GM12891 (cell line): ENCODE measurements around the gene IQCH.

Source experiments
- PAX5 ChIP-seq: IDR thresholded peaks from 2 replicates; pipeline ENCODE4 v1.6.1; 2011; ENCODE audit warnings: low read length, moderate library complexity, mild to moderate bottlenecking; ENCODE audit not compliant: insufficient read depth, severe bottlenecking
- POLR2A ChIP-seq: IDR thresholded peaks from 2 replicates; pipeline ENCODE4 v1.6.1; 2011; ENCODE audit warnings: low read depth, low read length, control low read depth
- POLR2AphosphoS5 ChIP-seq: IDR thresholded peaks from 2 replicates; pipeline ENCODE4 v1.6.1; 2011; ENCODE audit warnings: low read depth, low read length, control low read depth
- POU2F2 ChIP-seq: IDR thresholded peaks from 2 replicates; pipeline ENCODE4 v1.6.1; 2011; ENCODE audit warnings: low read depth, mild to moderate bottlenecking, control low read depth, low read length, moderate library complexity
- SPI1 ChIP-seq: IDR thresholded peaks from 2 replicates; pipeline ENCODE4 v1.6.1; 2011; ENCODE audit warnings: low read depth, low read length, control low read depth
- TAF1 ChIP-seq: IDR thresholded peaks from 2 replicates; pipeline ENCODE4 v1.6.1; 2011; ENCODE audit warnings: low read depth, low read length, control low read depth

GRCh38 chr15:67534360-67534759 is 279.8 kb downstream of the IQCH start:
- TF ChIP-seq POLR2AphosphoS5 (no peak), POLR2A (no peak), TAF1 (no peak), PAX5 (no peak), SPI1 (no peak), POU2F2 (no peak)
